Esophagus squamous epithelium (tissue), 5 donors: Measurements from ENCODE around the gene CTNNBIP1. TPM values are rescaled to one million over a fixed set of nuclear protein-coding genes. Genes with fewer than 3 reads are reported as not detected.
"Not testable (repeated sequence)": the region's sequence is repeated elsewhere in the genome, so short reads cannot be mapped to it uniquely, and the experiment has no call there.

Experiments used
- DNase-seq: peaks from one replicate; lab custom pipeline; 2025; lab: John Stamatoyannopoulos, UW
- H3K27ac ChIP-seq, 4 donors: fragments of 200-600 bp; sonication (generic); one replicate each; pipeline ENCODE4 v1.5.1; 2016 to 2019; ENCODE audit warnings: mild to moderate bottlenecking in 1 of 4
- H3K27me3 ChIP-seq, 4 donors: fragments of 200-600 bp; sonication (generic); 1 replicate in 3 of 4; 2 replicates in 1 of 4; pipeline versions ENCODE4 v1.5.1 to v1.6.0; 2017 to 2021; ENCODE audit warnings: antibody characterized with exemption in 1 of 4
- H3K36me3 ChIP-seq, 3 donors: fragments of 200-600 bp; sonication (generic); one replicate each; pipeline ENCODE4 v1.5.1; 2016 to 2019
- H3K4me1 ChIP-seq, 3 donors: fragments of 200-600 bp; sonication (generic); one replicate each; pipeline ENCODE4 v1.5.1; 2017 to 2019
- H3K4me3 ChIP-seq, 4 donors: fragments of 200-600 bp; sonication (generic); 1 replicate in 3 of 4; 2 replicates in 1 of 4; pipeline ENCODE4 v1.5.1; 2016 to 2019; ENCODE audit warnings: mild to moderate bottlenecking in 2 of 4, moderate library complexity in 1 of 4
- H3K9me3 ChIP-seq, 3 donors: fragments of 200-600 bp; sonication (generic); one replicate each; pipeline ENCODE4 v1.5.1; 2016 to 2019
- CTCF ChIP-seq, 6 experiments: fragments of 450-650 bp in 4 of 6; fragments of 200-600 bp in 2 of 6; sonication (generic) in 2 of 6; IDR thresholded peaks; one replicate each; pipeline ENCODE4 v1.5.1; 2016 to 2019; ENCODE audit warnings: antibody characterized with exemption in 6 of 6, mild to moderate bottlenecking in 4 of 6, moderate library complexity in 4 of 6
- POLR2A ChIP-seq, 4 donors: fragments of 450-650 bp; IDR thresholded peaks; one replicate each; pipeline ENCODE4 v1.6.1; 2017; ENCODE audit warnings: antibody characterized with exemption in 4 of 4, mild to moderate bottlenecking in 4 of 4, moderate library complexity in 3 of 4
- WGBS, 2 donors: methylation state at CpG; one replicate each; pipeline ENCODE4 v1.1.5; 2018; 5-methylcytosine and 5-hydroxymethylcytosine counted together
- intact Hi-C: fragments of 100-400 bp; cut with DNase I; formaldehyde crosslinking; loops from one replicate; pipeline ENCODE4 v1.15.0; 2022
- total RNA-seq, 4 donors: library from RNA; depleted of rRNA; stranded (reverse); fragments of >200 nt; gene quantifications; one replicate each; pipeline ENCODE4 v1.1.0, GENCODE V29; 2016
- donor health status: DM: yes; HTN: yes; CAD: no.

The CTNNBIP1 gene
- total RNA-seq, 4 donors from 2014 or later: 76.1 to 186 (median 118) TPM

GRCh38 chr1:9805006-9805508, 105.0 kb downstream of the CTNNBIP1 start:
- no peaks in the 10 kb centered on the region for H3K27me3 ChIP-seq
- H3K9me3 ChIP-seq: no peaks in the 10 kb centered on the region
- TF ChIP-seq POLR2A (IDR thresholded peaks at IDR 0.05): no peak
- no peak for TF ChIP-seq CTCF (IDR thresholded peaks at IDR 0.05)
- H3K4me3 ChIP-seq: peak overlapping the region in 1 of 4 donors; percentile 9
- intact Hi-C loops: no loop called here
- peak overlapping the region in 3 of 4 donors; percentile 82 to 85 (median 84) for H3K27ac ChIP-seq
- peaks cover 0 to 70% (median 21%) of the 10 kb centered on the region in 3 donors for H3K4me1 ChIP-seq
- no peaks in the 10 kb centered on the region for H3K36me3 ChIP-seq
- 34 to 39% methylated on average over 7 of the region's 7 CpGs for WGBS, 2 donors
- DNase-seq: no peak

DNA sequence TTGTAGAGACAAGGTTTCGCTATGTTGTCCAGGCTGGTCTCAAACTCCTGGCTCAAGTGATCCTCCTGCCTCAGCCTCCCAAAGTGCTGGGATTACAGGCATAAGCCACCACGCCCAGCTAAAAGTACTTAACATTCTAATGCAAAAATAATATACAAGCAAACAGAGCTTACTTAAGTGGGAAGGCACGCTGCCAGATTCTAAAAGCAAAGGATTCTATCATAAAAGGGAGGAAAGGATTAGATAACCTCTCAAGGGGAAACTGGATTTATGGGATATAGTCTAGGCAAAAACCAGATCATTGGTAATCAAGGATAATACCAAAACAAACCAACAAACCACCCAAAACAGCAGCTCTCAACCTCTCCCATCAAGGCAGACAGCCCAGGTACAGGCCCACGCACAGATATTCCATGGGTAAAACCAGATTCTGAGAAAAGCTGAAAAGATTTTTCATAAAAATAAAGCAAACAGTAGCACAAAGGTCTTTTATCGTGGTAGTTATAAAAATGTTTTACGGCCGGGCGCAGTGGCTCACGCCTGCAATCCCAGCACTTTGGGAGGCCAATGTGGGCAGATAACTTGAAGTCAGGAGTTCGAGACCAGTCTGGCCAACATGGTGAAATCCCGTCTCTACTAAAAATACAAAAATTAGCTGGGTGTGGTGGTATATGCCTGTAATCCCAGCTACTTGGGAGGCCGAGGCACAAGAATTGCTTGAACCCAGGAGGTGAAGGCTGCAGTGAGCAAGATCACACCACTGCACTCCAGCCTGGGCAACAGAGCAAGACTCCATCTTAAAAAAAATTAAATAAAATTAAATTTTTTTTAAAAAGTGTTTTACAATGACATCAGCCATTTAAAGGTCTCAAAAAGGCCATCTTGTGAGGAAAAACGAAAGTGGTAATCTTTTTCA, 106.8 kb downstream of the CTNNBIP1 start:
- H3K4me3 ChIP-seq, H3K9me3 ChIP-seq, H3K27me3 ChIP-seq, intact Hi-C loops, H3K36me3 ChIP-seq, DNase-seq: not testable (repeated sequence)
- H3K27ac ChIP-seq: peak overlapping the region in 3 of 4 donors; percentile 82 to 85 (median 84)
- 75 to 80% methylated on average over 13 of the region's 13 CpGs for WGBS, 2 donors
- H3K4me1 ChIP-seq: peaks cover 7 to 69% (median 18%) of the 10 kb centered on the region in 3 donors

DNA sequence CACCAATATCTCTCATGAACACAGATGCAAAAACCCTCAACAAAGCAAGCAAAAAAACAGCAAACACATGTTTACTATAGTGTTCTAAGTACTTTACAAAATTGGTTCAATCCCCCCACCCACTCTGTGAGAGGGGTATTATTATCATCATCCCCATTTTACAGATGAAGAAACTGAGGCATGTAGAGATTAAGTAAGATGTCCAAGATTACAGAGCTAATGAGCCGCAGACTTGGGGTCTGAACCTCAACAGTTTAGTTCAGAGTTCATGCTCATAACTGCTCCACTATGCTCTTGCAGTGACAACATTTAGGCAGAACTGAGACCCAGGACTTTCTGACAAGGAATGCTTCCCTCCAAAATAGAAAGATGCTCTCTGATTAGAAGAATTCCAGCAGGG, 108.2 kb downstream of the CTNNBIP1 start:
- intact Hi-C loops: no loop called here
- Histone ChIP-seq H3K4me3 (no peak overlapping the region), H3K36me3 (no peaks in the 10 kb centered on the region), H3K9me3 (no peaks in the 10 kb centered on the region), H3K27me3 (no peaks in the 10 kb centered on the region), H3K4me1 (peaks cover 14 to 69% (median 20%) of the 10 kb centered on the region in 3 donors), H3K27ac (no peak overlapping the region)
- DNase-seq: no peak
- TF ChIP-seq POLR2A (IDR thresholded peaks at IDR 0.05) (no peak), CTCF (IDR thresholded peaks at IDR 0.05) (no peak)
- 83 to 100% methylated on average over 1 of the region's 1 CpG for WGBS, 2 donors

Other genes with a start within 250 kb of the CTNNBIP1 start
- 10 to 100 TPM; 57.3 to 68.4 (median 65.3) TPM for gene CLSTN1, start 86.3 kb downstream of the CTNNBIP1 start, total RNA-seq
- gene LZIC, start 33.1 kb upstream of the CTNNBIP1 start, total RNA-seq: 10 to 100 TPM; 21.4 to 24.7 (median 23.0) TPM
- 1 to 10 TPM; 3.9 to 7.9 (median 6.0) TPM for gene NMNAT1, start 33.2 kb upstream of the CTNNBIP1 start, total RNA-seq
- gene RBP7, start 87.0 kb upstream of the CTNNBIP1 start, total RNA-seq: 10 to 100 TPM; 10.4 to 29.2 (median 21.3) TPM
- gene UBE4B, start 122.7 kb upstream of the CTNNBIP1 start, total RNA-seq: 10 to 100 TPM; 37.5 to 60.3 (median 51.3) TPM